AG09319 (cell line): ENCODE data around the gene PSMD11.

ENCODE experiments used
- DNase-seq: peaks from one replicate; pipeline ENCODE4 v3.0.0-alpha.2; 2010; ENCODE audit warnings: low read depth; ENCODE audit errors: extremely low read depth
- TF ChIP-seq, protein P1 (sequence below): IDR thresholded peaks from 2 replicates; pipeline ENCODE4 v1.5.1; 2011; ENCODE audit warnings: low read depth, mild to moderate bottlenecking, inconsistent platforms, low read length, moderate library complexity

Gene PSMD11

DNA sequence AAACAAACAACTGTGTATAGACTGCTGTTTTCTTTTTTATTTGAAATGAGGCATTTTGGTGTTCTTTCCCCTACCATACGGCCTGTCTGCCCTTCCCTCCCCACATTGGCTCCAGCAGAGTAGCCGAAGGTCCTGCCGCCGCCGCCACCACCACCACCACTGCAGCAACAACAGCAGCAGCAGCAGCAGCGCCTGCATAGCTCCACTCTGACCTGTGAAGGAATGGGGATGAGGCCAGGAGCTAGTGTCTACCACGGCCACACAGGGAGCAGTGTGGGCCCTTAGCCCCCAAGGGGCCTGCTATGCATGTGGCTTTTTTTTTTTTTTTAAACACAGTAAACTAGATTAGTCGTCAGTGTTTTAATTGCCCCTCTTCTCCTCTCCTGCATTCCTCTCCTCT, 36.9 kb downstream of the PSMD11 start:
- TF ChIP-seq, protein P1, sequence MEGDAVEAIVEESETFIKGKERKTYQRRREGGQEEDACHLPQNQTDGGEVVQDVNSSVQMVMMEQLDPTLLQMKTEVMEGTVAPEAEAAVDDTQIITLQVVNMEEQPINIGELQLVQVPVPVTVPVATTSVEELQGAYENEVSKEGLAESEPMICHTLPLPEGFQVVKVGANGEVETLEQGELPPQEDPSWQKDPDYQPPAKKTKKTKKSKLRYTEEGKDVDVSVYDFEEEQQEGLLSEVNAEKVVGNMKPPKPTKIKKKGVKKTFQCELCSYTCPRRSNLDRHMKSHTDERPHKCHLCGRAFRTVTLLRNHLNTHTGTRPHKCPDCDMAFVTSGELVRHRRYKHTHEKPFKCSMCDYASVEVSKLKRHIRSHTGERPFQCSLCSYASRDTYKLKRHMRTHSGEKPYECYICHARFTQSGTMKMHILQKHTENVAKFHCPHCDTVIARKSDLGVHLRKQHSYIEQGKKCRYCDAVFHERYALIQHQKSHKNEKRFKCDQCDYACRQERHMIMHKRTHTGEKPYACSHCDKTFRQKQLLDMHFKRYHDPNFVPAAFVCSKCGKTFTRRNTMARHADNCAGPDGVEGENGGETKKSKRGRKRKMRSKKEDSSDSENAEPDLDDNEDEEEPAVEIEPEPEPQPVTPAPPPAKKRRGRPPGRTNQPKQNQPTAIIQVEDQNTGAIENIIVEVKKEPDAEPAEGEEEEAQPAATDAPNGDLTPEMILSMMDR, result no peak
- no peak for DNase-seq

DNA sequence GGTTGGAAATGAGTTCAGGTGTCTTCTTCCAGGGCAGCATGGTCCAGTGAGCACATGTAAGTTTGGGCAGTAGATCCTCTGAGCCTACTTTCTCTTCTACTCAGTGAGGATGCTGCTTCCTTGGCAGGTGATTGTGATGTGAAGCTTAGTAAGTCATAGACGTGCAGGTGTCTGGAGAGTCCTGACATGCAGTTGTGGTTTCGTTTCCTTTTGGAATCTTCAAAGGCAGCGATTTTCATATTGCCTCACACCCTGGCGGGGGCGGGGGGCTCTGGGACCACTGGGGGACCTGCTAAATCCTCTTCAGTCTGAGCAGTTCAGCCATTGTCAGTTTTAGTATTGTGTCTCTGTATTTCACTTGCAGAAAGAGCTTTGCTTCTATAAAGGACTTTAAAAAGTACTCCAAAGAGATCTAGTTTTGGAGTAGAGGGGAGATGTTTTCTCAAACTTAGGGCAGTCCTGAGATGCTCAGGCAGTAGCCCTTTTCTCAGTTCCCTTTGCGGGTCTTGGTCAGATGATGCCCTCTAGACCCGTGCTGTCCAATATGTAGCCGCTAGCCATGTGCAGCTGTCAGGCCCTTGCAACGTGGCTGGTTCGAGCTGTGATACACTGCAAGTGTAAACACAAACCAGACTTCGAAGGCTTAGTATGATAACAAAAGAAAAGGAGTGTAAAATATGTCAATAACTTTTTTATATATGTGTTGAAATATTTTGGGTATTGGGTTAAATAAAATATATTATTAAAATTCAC, 38.4 kb downstream of the PSMD11 start:
- no peak for DNase-seq
- TF ChIP-seq, protein P1, result no peak

DNA sequence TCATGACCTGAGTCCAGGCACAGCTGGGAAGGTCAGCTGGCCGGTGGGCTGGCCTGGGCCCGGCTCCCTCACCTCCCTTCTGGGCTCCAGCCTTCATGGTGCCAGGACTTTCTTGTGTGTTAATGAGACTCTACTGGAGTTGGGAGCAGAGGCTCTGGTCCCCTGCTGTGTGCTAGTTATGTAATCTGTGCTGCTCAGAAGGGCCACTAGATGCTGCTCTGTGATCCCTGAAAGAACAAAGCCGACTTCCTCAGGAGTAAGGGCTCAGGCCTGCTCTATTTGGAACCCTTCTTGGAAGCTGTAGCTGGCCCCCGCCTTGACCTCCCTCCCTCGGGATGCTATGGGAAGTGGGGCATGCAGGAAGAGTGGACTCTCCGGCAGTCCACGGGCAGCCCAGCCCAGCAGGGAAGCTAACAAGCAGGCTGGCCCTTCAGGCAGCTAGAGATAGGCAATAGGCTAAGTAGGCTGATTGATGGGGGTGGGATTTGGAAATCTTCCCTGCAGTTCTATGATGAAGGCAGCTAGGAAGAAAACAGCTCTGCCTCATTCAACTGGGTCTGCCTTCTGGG, 39.2 kb downstream of the PSMD11 start:
- TF ChIP-seq, protein P1, result peak; percentile 82
- DNase-seq, result peak; percentile 57

GRCh38 chr17:32484041-32484461, 39.7 kb downstream of the PSMD11 start:
- no peak for DNase-seq
- TF ChIP-seq, protein P1, result no peak

DNA sequence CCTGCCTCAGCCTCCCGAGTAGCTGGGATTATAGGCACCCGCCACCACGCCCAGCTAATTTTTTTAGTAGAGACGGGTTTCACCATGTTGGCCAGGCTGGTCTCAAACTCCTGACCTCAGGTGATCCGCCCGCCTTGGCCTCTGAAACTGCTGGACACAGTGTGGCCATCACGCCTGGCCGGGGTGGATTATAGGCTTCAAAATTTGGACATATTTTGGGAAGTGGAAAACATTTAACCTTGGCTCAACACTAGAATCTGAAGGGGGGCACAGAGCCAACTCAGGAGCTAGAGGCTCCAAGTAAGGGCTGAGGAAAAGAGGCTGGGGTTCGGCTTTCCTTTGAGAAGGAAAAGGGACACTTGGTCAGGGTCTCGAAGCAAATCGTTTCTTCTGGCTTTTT, 40.3 kb downstream of the PSMD11 start:
- DNase-seq, result no peak
- TF ChIP-seq, protein P1, result no peak

DNA sequence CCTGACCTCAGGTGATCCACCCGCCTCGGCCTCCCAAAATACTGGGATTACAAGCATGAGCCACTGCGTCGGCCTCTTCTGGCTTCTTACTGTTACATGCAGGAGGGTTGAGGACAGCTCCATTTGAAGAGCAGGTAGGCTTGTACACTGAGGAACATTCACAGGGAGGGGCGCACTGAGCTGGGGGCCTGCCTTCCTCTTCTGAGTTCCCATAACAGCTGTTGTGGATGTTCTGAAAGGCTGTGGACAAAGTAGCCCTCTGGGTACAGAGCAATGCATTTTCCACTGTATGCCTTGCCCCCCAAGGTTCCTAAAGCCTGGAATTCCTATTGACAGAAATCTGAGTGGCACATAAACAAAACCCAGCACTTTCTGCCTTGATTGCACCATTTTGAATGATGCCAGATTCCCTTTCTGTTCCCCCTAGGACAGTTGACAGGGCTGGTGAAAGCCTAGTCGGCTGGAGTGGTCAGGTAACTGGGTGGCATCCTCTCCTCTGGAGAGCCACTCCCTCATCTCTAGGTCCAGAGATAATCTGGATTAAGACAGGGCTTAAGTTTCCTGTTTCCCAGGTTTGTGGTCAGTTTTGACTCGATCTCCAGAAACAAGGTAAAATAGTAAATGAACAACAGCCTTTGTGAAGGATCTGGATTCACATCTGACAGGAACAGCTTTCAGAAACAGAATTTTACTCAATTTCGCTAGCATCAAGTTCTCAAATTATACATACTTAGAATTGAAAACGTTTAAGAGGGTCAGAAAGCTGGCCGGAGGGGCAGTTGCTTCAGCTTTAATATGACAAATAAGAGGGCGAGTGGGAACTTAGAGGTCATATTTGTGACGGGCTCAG, 41.2 kb downstream of the PSMD11 start:
- no peak for DNase-seq
- TF ChIP-seq, protein P1, result no peak
